Ovary (tissue), 9 donors: ENCODE measurements around the gene CMTM1. TPM values are rescaled to one million over a fixed set of nuclear protein-coding genes. Genes with fewer than 3 reads are reported as not detected.

Experiments
- polyA plus RNA-seq, 2 donors: library from polyadenylated mRNA; stranded (reverse); fragments of 200-250 nt in 1 of 2; fragments of 350-450 nt in 1 of 2; fragmentation: Illumina TruSeq in 1 of 2; extraction: RNeasy Lipid Tissue Mini Kit (QIAGEN cat#74804) in 1 of 2; gene quantifications; one replicate each; pipeline ENCODE4 v1.2.3, GENCODE V29; 2013 to 2014
- small RNA-seq: library from RNA; depleted of rRNA; stranded (forward); fragments of <200 nt; gene quantifications from one replicate; pipeline ENCODE3, GENCODE V24; 2016
- total RNA-seq, 7 donors: library from RNA; depleted of rRNA in 2 of 7; stranded (reverse); fragments of >200 nt in 2 of 7; fragmentation: NEBNext Ultra II Directional in 3 of 7; extraction: Animal tissue kit (Norgen Biotek cat#: 25700) in 3 of 7; gene quantifications; one replicate each; pipeline versions ENCODE4 v1.1.0 to v1.2.4, GENCODE V29; 2016 to 2023
- donor health status: DM: no; HTN: no; CAD: no; lungs with moderate emphysema.
- donor health status: DM: no; HTN: no; CAD: no.
- donor health status: Bipolar disorder and iron deficiency.
- donor health status: DM: yes; HTN: yes; CAD: no.
- donor health status: DM: no; HTN: no; CAD: no.
- donor health status: DM: yes; HTN: yes; CAD: no.

Gene CMTM1
- total and polyA plus RNA-seq, 9 donors: 0.22 to 7.1 (median 3.6) TPM

Small RNAs within 50 kb of the gene (small RNA-seq; reads per million reads assigned to genes)
- not detected for gene CKLF-CMTM1

Other genes with a start within 250 kb of the CMTM1 start
- 10 to 100 TPM in 4 of 7 donors, 1 to 10 TPM in 3; 6.0 to 24.7 (median 10.8) TPM for gene CDH5, start 199.7 kb upstream of the CMTM1 start, total RNA-seq
- 10 to 100 TPM; 18.7 to 36.8 TPM for gene CDH5, start 199.7 kb upstream of the CMTM1 start, polyA plus RNA-seq
- 1 to 10 TPM in 2 of 7 donors, under 1 TPM in 4, not detected in 1; 0.15 to 2.2 (median 0.54) TPM for gene BEAN1, start 139.1 kb upstream of the CMTM1 start, total RNA-seq
- under 1 TPM; 0.62 to 0.72 TPM for gene BEAN1, start 139.1 kb upstream of the CMTM1 start, polyA plus RNA-seq
- gene TK2, start 16.3 kb upstream of the CMTM1 start, total RNA-seq: 10 to 100 TPM; 17.0 to 42.0 (median 34.0) TPM
- gene TK2, start 16.3 kb upstream of the CMTM1 start, polyA plus RNA-seq: 10 to 100 TPM; 21.1 to 80.6 TPM
- 10 to 100 TPM; 22.3 to 46.8 (median 30.6) TPM for gene CKLF, start 13.9 kb upstream of the CMTM1 start, total RNA-seq
- 10 to 100 TPM; 34.2 to 36.7 TPM for gene CKLF, start 13.9 kb upstream of the CMTM1 start, polyA plus RNA-seq
- gene CMTM2, start 13.0 kb downstream of the CMTM1 start, total RNA-seq: 1 to 10 TPM in 1 of 7 donors, under 1 TPM in 1, not detected in 5; 0.38 to 1.8 TPM
- gene CMTM2, start 13.0 kb downstream of the CMTM1 start, polyA plus RNA-seq: under 1 TPM in 1 of 2 donors, not detected in 1; 0.21 TPM
- 10 to 100 TPM; 22.9 to 60.5 (median 43.2) TPM for gene CMTM3, start 38.3 kb downstream of the CMTM1 start, total RNA-seq
- gene CMTM3, start 38.3 kb downstream of the CMTM1 start, polyA plus RNA-seq: 10 to 100 TPM; 36.7 to 43.5 TPM
- 10 to 100 TPM; 12.2 to 47.1 (median 15.1) TPM for gene CMTM4, start 130.3 kb downstream of the CMTM1 start, total RNA-seq
- 1 to 10 TPM; 5.4 to 9.2 TPM for gene CMTM4, start 130.3 kb downstream of the CMTM1 start, polyA plus RNA-seq
- 100 to 1,000 TPM in 3 of 7 donors, 10 to 100 TPM in 4; 71.3 to 116 (median 94.8) TPM for gene DYNC1LI2, start 185.2 kb downstream of the CMTM1 start, total RNA-seq
- 10 to 100 TPM; 44.3 to 91.3 TPM for gene DYNC1LI2, start 185.2 kb downstream of the CMTM1 start, polyA plus RNA-seq
- under 1 TPM in 3 of 7 donors, not detected in 4; 0.27 to 0.50 (median 0.35) TPM for gene TERB1, start 235.1 kb downstream of the CMTM1 start, total RNA-seq
- under 1 TPM in 1 of 2 donors, not detected in 1; 0.04 TPM for gene TERB1, start 235.1 kb downstream of the CMTM1 start, polyA plus RNA-seq